ENCODE measurements around the gene AVPI1.
"Not testable (repeated sequence)": the region's sequence is repeated elsewhere in the genome, so short reads cannot be mapped to it uniquely, and the experiment has no call there.

Gene AVPI1

DNA sequence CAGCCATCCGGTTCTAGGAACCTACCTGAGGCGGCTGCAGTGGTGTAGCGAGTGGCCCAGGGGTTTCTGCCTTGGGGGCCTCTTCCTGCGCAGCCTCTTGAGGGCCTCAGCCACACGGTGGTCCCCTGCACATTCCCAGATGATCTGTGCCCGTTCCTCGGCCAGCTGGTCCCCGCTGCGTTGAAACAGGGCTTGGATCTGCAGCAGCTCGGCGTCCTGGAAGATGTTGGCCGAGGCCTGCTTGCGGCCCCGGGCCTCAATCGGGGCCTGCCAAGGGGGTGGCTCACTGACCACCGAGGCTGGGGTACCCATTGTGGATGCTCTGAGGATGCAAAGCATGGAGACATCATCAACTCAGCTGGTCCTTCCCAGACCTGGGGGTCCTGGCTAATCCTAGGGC, 7.4 kb downstream of the AVPI1 start:
- no peak for DNase-seq

DNA sequence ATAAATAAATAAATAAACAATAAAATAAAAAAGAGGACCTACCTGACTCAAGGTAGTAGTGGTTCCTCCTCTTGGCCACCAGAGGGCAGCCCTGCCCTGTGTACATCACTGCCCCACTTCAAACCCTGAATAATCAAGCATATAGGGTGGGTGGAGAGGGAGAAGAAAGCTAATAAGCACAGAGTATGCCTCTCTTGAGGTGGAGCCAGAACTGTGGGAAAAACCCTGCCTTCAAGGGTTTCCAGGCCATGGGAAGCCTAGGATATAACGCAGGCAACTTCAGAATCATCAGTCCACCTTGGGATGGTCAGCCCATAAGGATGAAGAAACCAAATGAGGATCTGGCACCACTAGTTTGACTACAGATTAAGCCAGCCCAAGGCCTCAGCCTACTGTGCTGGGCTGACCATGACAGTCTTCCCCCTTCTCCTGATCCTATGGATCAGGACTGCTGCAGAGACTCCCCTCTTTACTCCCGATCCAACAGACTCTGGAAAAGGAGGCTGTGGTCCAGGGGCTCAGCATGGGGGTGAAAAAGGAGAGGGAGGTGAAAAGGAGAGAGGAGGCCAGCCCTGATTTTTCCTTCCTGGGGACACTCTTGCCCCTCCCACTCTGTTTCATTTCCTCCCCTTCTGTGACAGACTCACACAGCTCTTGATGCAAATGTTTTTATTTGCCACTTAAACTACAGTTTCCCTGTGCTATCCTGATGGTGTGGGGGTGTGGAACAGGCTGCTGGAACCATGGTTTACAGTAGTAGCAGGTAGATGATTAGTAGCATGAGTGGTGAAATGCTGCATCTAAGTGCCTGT, 10.1 kb downstream of the AVPI1 start:
- peak; percentile 41 for DNase-seq

DNA sequence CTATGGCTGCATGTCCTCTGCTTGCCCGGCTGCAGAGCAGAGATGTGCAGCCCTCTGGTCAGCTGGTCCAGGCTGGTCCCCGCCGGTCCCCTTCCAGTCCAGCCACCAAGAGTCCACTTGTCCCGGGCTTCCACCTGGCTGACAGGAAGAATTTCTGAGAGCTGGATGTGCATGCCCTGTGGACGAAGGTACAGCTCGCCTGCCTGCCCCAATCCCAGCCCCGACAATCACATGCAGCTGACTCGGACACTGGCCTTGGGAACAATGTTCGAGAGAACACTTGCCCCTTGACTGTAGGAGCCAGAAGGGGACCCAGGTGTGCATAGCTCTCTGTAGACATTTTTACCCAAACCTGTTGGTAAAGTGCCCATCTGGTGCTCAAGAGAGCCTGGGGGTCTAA, 11.8 kb downstream of the AVPI1 start:
- DNase-seq = no peak

DNA sequence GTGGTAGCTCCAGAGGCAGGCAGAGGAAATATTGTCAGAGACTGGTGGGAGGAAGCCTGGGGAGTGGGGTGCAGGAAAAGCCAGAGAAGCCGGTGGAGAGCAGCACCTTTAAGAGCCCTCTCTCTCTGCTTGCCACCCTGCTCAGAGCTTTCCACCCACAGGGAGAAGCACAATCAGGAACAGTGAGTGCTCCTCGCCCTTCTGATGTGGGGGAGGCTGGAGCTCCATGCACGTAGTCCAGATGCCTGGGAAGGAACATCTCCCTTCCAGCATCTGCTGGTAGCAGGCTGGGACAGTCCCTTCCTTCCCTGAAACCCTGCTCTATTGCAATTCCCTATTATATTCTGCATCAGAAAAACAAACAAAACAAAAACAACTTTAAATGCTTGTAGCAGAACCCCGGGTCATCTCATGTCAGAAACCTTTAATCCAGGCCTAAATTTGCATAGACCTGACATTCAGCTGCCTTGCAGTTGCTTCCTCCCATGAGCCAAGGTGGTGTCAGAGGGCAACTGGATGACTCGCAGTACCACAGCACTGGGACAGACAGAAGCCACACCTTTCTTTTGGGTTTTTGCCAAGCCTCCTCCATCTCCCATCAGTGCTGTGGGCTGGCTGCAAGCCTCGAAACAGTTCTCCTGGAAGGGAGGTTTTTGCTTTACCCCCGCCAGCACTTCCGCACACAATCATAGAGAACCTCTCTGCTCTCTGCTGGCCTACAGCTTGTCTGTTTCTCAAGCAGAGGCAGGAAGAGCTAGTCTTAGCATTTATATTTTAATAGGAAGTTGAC, 13.1 kb downstream of the AVPI1 start:
- DNase-seq = no peak

DNA sequence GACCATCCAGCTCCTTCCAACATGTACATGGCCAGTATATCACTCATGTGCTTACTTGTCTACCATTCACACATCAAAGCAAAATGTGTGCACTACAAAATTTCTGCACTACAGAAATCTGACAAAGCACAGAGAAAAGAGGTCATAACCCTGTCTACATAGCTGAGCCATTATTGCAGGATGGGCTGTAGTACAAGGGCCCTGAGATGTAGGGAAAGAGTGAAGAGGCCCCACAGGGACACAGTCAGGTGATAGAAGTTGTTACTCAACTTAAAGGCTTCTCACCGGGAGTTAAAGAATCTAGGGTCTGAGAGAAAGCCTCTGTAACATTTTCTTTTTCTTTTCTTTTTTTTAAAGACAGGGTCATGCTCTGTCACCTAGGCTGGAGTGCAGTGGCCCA, 17.5 kb downstream of the AVPI1 start:
- no peak for DNase-seq

DNA sequence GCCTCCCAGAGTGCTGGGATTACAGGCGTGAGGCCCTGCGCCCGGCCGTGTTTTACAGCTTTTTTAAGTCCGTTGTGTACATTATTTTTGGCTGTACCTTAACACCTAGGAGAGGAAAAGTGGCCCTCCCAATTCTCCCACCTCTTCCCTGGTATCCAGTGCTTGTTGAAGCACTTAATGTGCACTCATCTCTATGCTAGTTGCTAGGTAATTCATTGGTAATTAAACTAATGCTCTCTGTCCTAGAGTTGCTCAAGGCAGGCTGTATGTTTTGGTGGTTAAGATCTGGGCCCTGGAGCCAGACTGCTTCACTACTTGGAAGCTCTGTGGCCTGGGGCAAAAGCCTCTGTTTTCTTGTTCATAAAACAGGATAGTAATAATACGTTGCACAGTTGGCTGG, 19.6 kb downstream of the AVPI1 start:
- DNase-seq = no peak

DNA sequence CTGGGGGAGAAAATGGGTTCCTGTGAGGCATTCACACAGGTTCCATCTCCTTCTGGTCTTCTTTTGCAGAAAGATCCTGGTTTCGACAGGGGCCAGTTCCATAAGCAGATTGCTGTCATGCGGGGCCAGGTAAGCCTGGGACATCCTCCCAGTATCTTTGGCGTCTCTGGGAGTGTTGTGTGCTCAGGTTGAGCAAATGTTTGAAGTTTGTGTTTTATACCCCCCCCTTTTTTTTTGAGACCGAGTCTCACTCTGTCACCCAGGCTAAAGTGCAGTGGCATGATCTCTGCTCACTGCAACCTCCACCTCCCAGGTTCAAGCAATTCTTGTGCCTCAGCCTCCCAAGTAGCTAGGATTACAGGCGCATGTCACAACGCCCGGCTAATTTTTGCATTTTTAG, 20.0 kb downstream of the AVPI1 start:
- no peak for DNase-seq

DNA sequence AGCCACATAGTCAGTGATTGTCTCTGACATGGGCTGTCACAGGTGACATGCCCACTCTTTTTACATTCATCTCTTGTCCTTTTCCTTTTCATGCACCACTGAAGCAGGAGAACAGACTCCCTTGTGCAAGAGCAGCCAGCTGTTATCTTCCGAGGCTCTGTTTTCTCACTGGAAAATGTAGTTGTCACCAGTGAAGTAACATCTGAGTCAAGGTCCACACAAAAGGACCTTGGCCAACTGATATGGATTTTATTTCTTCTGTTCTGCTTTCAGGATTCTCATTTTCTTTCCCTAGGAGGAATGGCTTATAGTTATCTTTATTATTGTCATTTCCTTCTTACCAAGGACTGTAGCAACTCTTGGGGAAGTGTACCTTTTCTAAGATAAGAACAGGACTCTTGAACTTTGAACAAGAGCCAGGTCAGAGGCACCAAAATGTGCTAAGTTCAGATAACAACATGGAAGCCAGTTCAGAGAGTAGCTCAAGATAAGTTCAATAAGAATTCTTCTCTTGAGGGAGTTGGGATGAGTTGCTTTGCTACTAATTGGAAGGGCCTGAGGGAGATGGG, 22.7 kb downstream of the AVPI1 start:
- DNase-seq = no peak

DNA sequence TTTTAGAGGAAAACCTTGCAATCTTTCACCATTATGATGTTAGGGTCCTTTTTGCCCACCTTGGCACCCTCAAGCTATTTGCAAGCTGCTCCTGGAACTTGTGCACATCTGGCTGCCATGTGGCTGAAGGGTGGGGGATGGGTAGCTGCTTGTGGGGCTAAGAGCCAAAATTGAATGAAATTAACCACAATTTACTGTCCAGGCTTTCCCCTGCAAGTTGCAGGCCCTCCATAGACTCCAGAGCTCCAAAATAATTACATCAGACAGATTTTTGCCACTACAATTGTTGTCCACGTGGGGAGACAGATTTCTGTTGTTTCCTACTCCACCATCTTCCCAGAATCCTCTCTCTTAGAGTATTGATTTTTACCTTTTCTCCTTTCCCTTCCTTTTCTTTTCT, 27.5 kb downstream of the AVPI1 start:
- DNase-seq = no peak

DNA sequence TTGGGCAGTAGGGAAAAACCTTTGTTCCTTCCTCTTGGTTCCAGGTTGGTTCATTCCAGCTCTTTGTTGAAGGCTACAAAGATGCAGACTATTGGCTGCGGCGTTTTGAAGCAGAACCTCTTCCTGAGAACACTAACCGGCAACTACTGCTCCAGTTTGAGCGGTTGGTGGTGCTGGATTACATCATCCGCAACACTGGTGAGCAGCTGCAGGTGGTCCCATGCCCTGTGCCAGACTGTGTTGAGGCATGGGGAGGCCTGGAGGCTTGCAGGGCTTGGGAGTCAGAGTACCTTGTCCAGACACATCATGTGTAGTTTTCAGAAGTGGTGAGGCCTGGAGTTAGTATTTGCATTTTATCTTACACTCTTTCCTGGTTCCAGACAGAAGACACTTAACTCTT, 30.3 kb downstream of the AVPI1 start:
- DNase-seq = no peak

DNA sequence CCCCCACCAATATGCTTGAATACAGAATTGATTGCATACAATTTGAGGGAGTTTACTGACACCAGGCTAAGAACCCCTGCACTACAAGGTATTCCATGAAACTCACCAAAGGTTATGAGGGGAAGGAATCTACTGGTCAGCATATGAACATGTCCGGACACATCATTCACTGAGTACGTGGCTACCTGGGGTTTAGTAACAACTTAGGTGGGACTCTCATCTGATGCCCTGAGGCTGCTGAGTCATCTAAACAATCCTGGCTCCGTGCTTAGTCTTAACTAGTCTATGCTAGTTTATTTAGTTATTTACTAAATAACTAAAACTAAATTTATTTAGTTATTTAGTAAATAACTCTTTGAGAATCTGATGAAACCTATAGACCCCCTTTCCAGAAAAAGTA, 35.3 kb downstream of the AVPI1 start:
- DNase-seq = no peak

DNA sequence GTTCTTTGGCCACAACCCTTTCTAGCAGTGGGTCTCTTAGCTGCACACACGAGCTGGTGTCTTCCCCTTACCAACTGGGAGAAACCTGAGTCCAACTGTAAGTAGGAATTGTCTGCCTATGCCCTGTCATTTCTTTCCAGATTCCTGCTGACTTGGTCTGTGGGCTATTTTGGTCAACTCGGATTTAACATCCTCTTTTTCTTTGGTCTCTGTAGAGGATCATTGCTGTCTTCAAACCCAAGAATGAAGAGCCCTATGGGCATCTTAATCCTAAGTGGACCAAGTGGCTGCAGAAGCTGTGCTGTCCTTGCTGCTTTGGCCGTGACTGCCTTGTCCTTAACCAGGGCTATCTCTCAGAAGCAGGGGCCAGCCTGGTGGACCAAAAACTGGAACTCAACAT, 36.3 kb downstream of the AVPI1 start:
- no peak for DNase-seq

DNA sequence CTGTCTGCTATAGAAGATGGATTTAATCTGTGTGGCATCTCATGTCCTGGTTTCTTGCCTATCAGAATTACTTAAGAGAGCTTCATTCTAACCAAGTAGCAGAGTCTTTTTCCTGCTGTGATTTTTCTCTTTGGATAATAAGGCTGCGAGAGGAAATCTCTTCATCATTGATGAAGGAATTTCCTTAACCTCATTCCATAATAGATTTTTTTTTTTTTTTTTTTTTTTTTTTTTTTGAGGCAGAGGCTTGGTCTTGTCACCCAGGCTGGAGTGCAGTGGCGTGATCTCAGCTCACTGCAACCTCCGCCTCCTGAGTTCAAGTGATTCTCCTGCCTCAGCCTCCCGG, 37.7 kb downstream of the AVPI1 start:
- not testable (repeated sequence) for DNase-seq

DNA sequence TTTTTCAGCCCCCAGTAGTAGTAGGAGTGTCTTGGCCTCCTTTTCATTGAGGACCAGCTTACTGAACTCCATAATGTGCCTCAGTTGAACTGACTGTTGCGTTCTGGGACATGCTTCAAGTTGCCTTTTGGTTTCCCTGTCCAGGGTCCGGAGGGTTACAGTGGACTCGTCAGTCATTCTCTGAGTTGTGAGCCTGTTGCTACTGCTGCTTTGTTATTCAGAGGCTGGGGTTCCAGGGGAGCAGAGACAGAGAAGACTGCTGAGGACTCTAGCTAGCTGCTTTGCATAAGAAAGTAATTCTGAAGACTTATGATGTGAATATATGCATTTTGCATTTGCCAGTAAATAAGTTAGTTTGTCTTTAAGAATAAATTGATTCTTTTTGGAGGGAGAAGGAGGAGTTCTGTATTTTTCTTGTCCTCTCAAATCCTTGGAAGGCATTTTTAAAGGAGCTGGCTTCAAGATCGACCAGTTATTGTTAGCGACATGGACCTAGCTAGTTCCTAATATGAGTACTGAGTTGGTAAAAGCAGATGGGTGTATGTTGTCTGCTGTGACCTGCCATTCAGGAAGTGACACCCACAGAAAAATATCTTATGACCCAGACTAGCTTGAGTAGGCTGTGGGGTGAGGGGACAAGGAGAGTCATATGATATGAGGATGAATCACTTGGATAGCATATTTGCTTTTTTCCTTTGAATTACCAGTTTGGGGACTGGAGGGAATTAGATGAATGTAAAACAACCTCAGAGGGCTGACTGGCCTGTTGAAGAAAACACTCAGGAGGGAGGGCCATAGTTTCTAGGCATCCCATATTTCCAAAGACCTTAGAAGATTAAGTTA, 38.3 kb downstream of the AVPI1 start:
- DNase-seq = no peak

DNA sequence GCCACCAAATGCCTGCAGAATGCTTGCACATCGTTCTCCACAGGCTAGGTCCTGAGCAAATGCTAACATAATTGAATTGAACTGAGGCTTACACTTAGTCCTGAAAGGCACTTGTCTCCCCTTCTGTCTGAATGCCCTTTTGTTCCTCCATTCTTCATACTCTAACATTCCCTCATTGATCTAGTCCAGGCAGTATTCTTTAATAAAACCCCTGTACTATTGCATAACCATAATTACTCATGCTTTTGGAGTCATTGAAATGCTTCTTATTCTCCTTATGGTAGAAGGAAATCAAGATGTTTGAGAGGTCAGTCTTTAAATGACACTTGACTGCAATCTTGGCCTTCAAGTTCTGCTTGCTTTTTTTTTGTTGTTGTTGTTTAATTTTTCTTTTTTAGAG, 39.5 kb downstream of the AVPI1 start:
- DNase-seq = no peak

DNA sequence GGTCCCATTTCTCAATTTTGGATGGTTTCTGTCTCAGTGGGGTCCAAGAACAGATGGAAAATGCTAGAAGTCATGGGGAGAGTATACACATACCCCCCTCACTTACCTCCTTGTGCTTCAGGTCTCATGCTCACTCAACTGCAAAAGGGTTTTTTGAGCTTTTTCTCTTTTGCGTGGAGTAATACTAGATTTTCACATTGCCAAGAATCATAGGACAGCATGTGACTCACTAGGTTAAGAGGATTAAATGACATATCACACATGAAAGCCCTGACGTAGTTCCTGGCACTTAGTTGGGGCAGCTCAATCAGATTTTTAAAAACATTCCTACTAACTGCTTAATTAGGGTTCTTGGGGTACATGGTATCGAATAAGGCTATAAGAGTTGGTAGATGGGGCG, 42.1 kb downstream of the AVPI1 start:
- no peak for DNase-seq

DNA sequence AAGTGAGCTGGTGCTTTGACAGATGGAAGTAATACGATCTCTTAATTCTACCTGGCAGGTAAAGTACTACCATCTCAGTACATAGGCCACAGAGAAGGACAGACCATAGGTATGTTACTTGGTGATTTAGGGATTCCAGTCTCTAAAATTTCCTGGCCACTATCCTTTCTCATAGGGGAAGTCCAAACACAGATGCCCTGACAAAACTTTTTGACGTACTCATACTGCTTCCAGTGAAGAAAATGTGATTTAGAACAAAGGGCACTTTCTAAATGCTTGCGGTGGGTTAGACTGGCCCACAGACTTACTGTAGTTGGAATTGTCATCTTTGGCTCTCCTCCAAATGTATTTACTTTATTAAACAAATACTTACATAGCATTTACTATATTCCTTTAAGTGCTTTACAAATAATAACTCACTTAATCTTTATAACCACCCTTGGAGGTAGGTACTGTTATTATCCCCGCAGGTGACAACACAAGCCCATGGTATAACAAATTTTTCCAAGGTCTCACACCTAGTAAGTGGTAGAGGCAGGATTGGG, 43.5 kb downstream of the AVPI1 start:
- no peak for DNase-seq

DNA sequence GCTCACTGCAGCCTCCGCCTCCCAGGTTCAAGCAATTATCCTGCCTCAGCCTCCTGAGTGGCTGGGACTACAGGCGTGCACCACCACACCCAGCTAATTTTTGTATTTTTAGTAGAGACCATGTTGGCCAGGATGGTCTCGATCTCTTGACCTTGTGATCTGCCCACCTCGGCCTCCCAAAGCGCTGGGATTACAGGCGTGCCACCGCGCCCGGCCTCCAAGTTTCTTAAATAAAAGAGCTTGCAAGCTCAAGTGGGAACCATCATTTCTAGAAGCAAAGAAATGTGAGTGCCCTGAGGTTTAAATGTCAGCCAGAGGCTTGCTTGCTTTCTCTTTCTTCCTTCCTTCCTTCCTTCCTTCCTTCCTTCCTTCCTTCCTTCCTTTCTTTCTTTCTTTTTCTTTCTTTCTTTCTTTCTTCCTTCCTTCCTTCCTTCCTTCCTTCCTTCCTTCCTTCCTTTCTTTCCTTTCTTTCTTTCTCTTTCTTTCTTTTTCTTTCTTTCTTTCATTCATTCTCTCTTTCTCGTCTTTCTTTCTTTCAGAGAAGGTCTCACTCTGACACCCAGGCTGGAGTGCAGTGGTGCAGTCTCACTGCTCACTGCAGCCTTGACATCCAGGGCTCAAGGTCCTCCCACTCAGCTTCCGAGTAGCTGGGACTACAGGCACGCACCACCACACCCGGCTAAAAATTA, 44.4 kb downstream of the AVPI1 start:
- DNase-seq = not testable (repeated sequence)

DNA sequence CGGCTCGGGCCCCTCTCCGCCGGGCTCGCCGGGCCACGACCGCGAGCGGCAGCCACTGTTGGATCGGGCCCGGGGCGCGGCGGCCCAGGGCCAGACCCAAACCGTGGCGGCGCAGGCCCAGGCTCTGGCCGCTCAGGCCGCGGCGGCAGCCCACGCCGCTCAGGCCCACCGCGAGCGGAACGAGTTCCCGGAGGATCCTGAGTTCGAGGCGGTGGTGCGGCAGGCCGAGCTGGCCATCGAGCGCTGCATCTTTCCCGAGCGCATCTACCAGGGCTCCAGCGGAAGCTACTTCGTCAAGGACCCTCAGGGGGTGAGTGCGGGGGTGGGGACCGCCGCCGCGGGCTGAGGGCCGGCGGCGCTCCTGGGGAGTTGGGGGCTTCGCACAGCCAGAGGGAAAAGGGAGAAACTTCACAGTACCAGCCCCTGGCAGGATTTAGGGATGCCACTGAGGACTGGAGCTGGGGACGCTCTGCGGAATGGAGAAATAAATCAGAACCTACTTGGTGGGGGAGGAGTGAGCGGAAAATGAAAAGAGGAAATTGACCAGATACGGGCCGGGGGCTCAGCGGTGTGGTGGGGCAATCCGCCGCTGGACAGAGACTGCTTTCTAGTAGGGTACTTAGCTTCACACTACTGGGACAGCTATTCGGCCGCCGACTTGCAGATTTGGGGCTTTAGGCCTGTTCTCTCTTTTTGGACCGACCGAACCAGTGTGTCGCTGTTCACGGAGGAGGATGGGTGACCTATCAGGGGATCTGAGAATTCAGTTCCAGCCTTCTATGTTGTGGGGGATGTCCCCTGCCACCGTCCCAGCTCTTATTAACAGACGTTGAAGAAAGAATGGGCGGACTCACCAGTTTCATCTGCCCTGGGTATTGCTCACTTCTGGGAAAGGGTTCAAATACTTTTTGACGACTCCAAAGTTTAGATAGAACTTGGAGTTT, 45.9 kb downstream of the AVPI1 start:
- no peak for DNase-seq

DNA sequence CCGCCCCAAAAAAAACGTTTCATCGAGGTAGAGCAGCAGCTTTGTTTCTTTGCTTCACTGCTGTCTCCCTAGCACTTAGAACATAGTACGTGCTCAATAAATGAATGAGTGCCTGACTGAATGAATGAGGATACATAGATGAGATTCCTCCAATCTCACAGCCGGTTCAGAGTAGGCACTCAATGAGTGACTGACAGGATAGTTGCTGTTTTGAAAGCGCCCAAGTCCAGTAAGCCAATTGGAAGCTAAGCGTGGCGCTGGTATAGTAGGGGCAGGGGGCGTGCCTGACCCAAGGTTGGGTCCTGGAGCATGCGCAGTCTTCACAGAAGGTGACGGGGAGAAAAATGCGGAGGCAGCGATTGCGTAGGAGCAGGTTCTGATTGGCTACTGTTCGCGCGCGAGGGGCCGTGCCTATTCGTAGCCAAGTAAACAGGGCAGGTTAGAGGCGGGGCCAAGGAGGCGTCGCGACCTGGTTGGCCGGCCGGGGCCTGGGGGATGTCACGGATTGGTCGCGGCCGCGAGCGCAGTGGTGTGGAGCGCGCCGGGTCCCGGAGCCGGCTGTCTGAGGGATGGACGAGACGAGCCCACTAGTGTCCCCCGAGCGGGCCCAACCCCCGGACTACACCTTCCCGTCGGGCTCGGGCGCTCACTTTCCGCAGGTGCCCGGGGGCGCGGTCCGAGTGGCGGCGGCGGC, 46.7 kb downstream of the AVPI1 start, which contains the start of gene PI4K2A:
Gene PI4K2A (plus strand): TSS at position 498 of the 694 bp plus-strand sequence. CDS start 72 bp downstream, at position 570.
- DNase-seq = peak; percentile 98
